HL-60 (cell line): ENCODE data around the gene RXRG.
"Not testable (repeated sequence)": the region's sequence is repeated elsewhere in the genome, so short reads cannot be mapped to it uniquely, and the experiment has no call there.

Source experiments
- DNase-seq, 2 experiments: peaks; one replicate each; pipeline ENCODE4 v3.0.0-alpha.2; 2010 to 2020; ENCODE audit warnings: low read depth in 1 of 2, low spot score in 1 of 2
- H3K27ac ChIP-seq: fragments of 250-450 bp; sonication (Bioruptor Pico); replicated peaks from 2 replicates; pipeline ENCODE4 v1.5.1; 2020; ENCODE audit warnings: mild to moderate bottlenecking, moderate library complexity
- H3K27me3 ChIP-seq: fragments of 250-450 bp; sonication (Bioruptor Pico); 2 replicates; pipeline ENCODE4 v1.5.1; 2021; ENCODE audit warnings: mild to moderate bottlenecking, moderate library complexity; ENCODE audit not compliant: insufficient read depth, poor library complexity, severe bottlenecking
- H3K4me3 ChIP-seq: replicated peaks from 2 replicates; pipeline ENCODE4 v1.5.1; 2011; ENCODE audit warnings: mild to moderate bottlenecking, control low read depth, low read length; ENCODE audit not compliant: insufficient read depth
- GABPA ChIP-seq: IDR thresholded peaks from 2 replicates; pipeline ENCODE4 v1.6.1; 2012; ENCODE audit warnings: low read depth
- POLR2AphosphoS5 ChIP-seq: IDR thresholded peaks from 2 replicates; pipeline ENCODE4 v1.6.1; 2012; ENCODE audit warnings: low read depth
- SPI1 ChIP-seq: IDR thresholded peaks from 2 replicates; pipeline ENCODE4 v1.6.1; 2012; ENCODE audit warnings: low read depth, mild to moderate bottlenecking, borderline replicate concordance
- TF ChIP-seq, protein P1 (sequence below): IDR thresholded peaks from 2 replicates; pipeline ENCODE4 v1.6.1; 2012; ENCODE audit warnings: low read depth; ENCODE audit not compliant: insufficient replicate concordance
- TF ChIP-seq, protein P2 (sequence below): IDR thresholded peaks from one replicate; pipeline ENCODE4 v1.5.1; 2011; ENCODE audit warnings: low read length, control low read depth, inconsistent platforms; ENCODE audit not compliant: insufficient read depth

The RXRG gene

DNA sequence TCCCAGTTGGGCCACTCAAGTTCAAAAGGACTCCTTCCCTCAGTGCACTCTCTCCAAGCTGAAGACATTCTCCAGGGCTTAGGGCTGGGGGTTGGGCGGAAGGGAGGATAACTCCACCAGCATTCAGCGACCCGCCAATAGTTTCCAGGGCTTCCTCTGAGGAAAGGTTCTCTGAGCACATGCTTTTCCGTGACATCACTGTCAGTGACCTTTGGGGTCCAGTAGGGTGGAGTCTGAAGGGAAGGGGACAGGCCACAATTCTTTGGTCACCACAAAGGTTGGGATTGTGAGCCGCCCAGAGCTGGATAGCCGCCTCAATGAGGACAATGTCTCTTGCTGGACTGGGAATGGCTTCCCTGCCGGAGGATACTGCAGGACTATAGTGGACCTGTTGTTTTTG lies 22.8 kb upstream of the RXRG start:
- DNase-seq, result no peak
- no peak overlapping the region for H3K27ac ChIP-seq
- TF ChIP-seq POLR2AphosphoS5 (no peak), GABPA (no peak), SPI1 (no peak)
- TF ChIP-seq, protein P1, sequence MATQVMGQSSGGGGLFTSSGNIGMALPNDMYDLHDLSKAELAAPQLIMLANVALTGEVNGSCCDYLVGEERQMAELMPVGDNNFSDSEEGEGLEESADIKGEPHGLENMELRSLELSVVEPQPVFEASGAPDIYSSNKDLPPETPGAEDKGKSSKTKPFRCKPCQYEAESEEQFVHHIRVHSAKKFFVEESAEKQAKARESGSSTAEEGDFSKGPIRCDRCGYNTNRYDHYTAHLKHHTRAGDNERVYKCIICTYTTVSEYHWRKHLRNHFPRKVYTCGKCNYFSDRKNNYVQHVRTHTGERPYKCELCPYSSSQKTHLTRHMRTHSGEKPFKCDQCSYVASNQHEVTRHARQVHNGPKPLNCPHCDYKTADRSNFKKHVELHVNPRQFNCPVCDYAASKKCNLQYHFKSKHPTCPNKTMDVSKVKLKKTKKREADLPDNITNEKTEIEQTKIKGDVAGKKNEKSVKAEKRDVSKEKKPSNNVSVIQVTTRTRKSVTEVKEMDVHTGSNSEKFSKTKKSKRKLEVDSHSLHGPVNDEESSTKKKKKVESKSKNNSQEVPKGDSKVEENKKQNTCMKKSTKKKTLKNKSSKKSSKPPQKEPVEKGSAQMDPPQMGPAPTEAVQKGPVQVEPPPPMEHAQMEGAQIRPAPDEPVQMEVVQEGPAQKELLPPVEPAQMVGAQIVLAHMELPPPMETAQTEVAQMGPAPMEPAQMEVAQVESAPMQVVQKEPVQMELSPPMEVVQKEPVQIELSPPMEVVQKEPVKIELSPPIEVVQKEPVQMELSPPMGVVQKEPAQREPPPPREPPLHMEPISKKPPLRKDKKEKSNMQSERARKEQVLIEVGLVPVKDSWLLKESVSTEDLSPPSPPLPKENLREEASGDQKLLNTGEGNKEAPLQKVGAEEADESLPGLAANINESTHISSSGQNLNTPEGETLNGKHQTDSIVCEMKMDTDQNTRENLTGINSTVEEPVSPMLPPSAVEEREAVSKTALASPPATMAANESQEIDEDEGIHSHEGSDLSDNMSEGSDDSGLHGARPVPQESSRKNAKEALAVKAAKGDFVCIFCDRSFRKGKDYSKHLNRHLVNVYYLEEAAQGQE, result no peak
- TF ChIP-seq, protein P2, sequence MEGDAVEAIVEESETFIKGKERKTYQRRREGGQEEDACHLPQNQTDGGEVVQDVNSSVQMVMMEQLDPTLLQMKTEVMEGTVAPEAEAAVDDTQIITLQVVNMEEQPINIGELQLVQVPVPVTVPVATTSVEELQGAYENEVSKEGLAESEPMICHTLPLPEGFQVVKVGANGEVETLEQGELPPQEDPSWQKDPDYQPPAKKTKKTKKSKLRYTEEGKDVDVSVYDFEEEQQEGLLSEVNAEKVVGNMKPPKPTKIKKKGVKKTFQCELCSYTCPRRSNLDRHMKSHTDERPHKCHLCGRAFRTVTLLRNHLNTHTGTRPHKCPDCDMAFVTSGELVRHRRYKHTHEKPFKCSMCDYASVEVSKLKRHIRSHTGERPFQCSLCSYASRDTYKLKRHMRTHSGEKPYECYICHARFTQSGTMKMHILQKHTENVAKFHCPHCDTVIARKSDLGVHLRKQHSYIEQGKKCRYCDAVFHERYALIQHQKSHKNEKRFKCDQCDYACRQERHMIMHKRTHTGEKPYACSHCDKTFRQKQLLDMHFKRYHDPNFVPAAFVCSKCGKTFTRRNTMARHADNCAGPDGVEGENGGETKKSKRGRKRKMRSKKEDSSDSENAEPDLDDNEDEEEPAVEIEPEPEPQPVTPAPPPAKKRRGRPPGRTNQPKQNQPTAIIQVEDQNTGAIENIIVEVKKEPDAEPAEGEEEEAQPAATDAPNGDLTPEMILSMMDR, result no peak
- H3K4me3 ChIP-seq, result no peak overlapping the region
- H3K27me3 ChIP-seq, result peaks cover 3% of the 10 kb centered on the region

DNA sequence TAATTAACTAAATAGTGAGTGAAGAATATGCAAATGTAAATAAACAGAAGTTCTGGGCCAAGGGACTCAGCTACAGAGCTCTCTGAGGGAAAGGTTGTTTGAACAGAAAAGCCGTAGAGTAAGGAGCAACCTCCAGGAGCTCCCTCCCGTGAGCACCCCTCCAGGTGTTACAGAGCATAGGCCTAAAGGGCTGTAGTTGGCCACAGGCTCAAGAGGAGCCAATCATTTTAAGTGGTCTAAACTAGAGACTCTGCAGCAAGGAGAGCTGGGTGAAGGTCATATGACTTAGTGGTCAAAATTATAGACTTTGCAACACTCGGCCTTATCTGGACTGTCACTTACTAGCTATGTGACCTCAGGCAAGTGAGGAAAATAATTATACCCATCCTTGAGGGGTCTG lies 19.1 kb upstream of the RXRG start:
- TF ChIP-seq, protein P2, result no peak
- TF ChIP-seq, protein P1, result no peak
- TF ChIP-seq POLR2AphosphoS5, result no peak
- no peak for TF ChIP-seq SPI1
- no peak for TF ChIP-seq GABPA
- Histone ChIP-seq H3K4me3 (no peak overlapping the region), H3K27ac (no peak overlapping the region), H3K27me3 (peaks cover 7% of the 10 kb centered on the region)
- DNase-seq, result no peak

DNA sequence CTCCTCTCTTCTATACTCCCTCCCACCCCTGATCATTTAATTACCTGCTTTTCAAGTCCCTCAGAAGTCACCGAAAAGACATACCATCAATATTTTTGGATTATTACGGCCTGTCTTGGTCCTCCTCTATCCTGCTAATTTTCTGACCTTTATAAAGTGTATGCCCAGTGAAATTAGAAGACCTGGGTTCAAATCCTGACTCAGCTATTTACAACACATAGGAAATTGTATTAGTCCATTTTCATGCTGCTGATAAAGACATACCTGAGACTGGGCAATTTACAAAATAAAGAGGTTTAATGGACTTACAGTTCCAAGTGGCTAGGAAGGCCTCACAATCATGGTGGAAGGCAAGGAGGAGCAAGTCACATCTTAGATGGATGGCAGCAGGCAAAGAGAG lies 14.8 kb upstream of the RXRG start:
- not testable (repeated sequence) for H3K27me3 ChIP-seq, DNase-seq

DNA sequence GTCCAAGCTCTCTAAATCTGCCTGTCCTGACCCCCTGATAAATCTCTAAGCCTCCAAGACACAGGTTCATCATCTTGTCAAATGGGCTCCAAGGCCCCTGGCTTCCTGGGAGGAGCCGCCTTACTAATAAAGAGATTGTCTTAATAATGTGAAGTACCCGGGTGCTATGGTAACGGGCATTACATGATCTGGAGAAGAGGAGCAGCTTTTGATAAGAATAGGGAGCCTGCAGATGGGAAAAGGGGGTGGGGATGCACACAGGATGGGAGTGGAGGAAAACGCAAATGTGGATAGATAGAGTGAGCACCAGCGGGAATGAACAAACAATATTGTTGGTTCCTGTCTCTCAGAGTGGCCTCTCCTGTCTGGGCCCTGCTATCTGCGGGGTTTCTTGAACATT lies 11.9 kb upstream of the RXRG start:
- no peak for DNase-seq
- Histone ChIP-seq H3K27me3 (peaks cover 6% of the 10 kb centered on the region), H3K4me3 (no peak overlapping the region), H3K27ac (no peak overlapping the region)
- TF ChIP-seq POLR2AphosphoS5 (no peak), GABPA (no peak), SPI1 (no peak)
- TF ChIP-seq, protein P2, result no peak
- TF ChIP-seq, protein P1, result no peak

More for the DNA sequence above, 14.8 kb upstream of the RXRG start:
- H3K27ac ChIP-seq, H3K4me3 ChIP-seq: not testable (repeated sequence)
